GM21737 (cell line): ENCODE data around the gene KNCN.

Source experiments
- ATAC-seq: cut with Tn5 transposase; IDR thresholded peaks from one replicate; pipeline ENCODE4 v1.9.1; 2021; ENCODE audit warnings: mild to moderate bottlenecking, moderate library complexity; ENCODE audit not compliant: unreplicated experiment

The KNCN gene

GRCh38 chr1:46546210-46546609 is 5.2 kb downstream of the KNCN start:
- no peak for ATAC-seq

GRCh38 chr1:46545784-46546183 is 5.7 kb downstream of the KNCN start:
- no peak for ATAC-seq

GRCh38 chr1:46544561-46545240 is 6.7 kb downstream of the KNCN start:
- no peak for ATAC-seq

GRCh38 chr1:46543761-46544560 is 7.5 kb downstream of the KNCN start:
- ATAC-seq, result no peak

GRCh38 chr1:46543382-46543760 is 8.1 kb downstream of the KNCN start:
- no peak for ATAC-seq

GRCh38 chr1:46539972-46540371 is 11.5 kb downstream of the KNCN start:
- ATAC-seq, result no peak

GRCh38 chr1:46538147-46538546 is 13.3 kb downstream of the KNCN start:
- ATAC-seq, result no peak

- no peak for ATAC-seq
These were observed 13.8 kb downstream of the KNCN start for GRCh38 chr1:46537651-46538050.

GRCh38 chr1:46536527-46536926 is 14.9 kb downstream of the KNCN start:
- no peak for ATAC-seq

- ATAC-seq, result no peak
These were observed 16.4 kb downstream of the KNCN start for GRCh38 chr1:46535063-46535462.

- no peak for ATAC-seq
These were observed 18.1 kb downstream of the KNCN start for GRCh38 chr1:46533179-46533864.

- no peak for ATAC-seq
These were observed 18.8 kb downstream of the KNCN start for GRCh38 chr1:46532498-46533178.

- ATAC-seq, result no peak
These were observed 19.4 kb downstream of the KNCN start for GRCh38 chr1:46532095-46532494.

GRCh38 chr1:46530791-46531409 is 20.5 kb downstream of the KNCN start:
- no peak for ATAC-seq

- ATAC-seq, result no peak
These were observed 21.1 kb downstream of the KNCN start for GRCh38 chr1:46530311-46530710.

GRCh38 chr1:46529031-46529630 is 22.3 kb downstream of the KNCN start:
- no peak for ATAC-seq

GRCh38 chr1:46528297-46528955 is 23.0 kb downstream of the KNCN start:
- ATAC-seq, result no peak

GRCh38 chr1:46527474-46528296 is 23.8 kb downstream of the KNCN start:
- ATAC-seq, result no peak

- no peak for ATAC-seq
These were observed 24.7 kb downstream of the KNCN start for GRCh38 chr1:46526691-46527291.
